BLaER1 (cell line): Measurements from ENCODE around the gene C16orf89.
"Not testable (repeated sequence)": the region's sequence is repeated elsewhere in the genome, so short reads cannot be mapped to it uniquely, and the experiment has no call there.

Experiments
- H3K27ac ChIP-seq: shearing (Covaris generic); formaldehyde crosslinking; 2 replicates; pipeline ENCODE4 v1.8.1; 2022
- H3K27me3 ChIP-seq: shearing (Covaris generic); formaldehyde crosslinking; 2 replicates; pipeline ENCODE4 v1.8.1; 2022
- H3K36me3 ChIP-seq: shearing (Covaris generic); formaldehyde crosslinking; 2 replicates; pipeline ENCODE4 v1.8.1; 2022
- H3K4me1 ChIP-seq: shearing (Covaris generic); formaldehyde crosslinking; 2 replicates; pipeline ENCODE4 v1.8.1; 2022
- H3K4me2 ChIP-seq: shearing (Covaris generic); formaldehyde crosslinking; 2 replicates; pipeline ENCODE4 v1.8.1; 2022
- H3K4me3 ChIP-seq: shearing (Covaris generic); formaldehyde crosslinking; 2 replicates; pipeline ENCODE4 v1.8.1; 2022
- H3K9ac ChIP-seq: shearing (Covaris generic); formaldehyde crosslinking; 2 replicates; pipeline ENCODE4 v1.8.1; 2022
- H3K9me3 ChIP-seq: shearing (Covaris generic); formaldehyde crosslinking; 2 replicates; pipeline ENCODE4 v1.8.1; 2022
- H4K20me1 ChIP-seq: shearing (Covaris generic); formaldehyde crosslinking; 2 replicates; pipeline ENCODE4 v1.8.1; 2022

The C16orf89 gene

GRCh38 chr16:5093081-5093480 is 27.3 kb upstream of the C16orf89 start:
- H3K4me2 ChIP-seq, H3K27ac ChIP-seq, H3K4me3 ChIP-seq, H3K27me3 ChIP-seq, H3K9me3 ChIP-seq, H4K20me1 ChIP-seq, H3K4me1 ChIP-seq, H3K9ac ChIP-seq: not testable (repeated sequence)
- peaks cover 20% of the 10 kb centered on the region; the same call in 1 of the 2 replicates for H3K36me3 ChIP-seq

GRCh38 chr16:5090592-5090991 is 24.8 kb upstream of the C16orf89 start:
- not testable (repeated sequence) for H3K27ac ChIP-seq, H4K20me1 ChIP-seq, H3K9me3 ChIP-seq, H3K9ac ChIP-seq, H3K4me2 ChIP-seq, H3K4me3 ChIP-seq, H3K27me3 ChIP-seq, H3K4me1 ChIP-seq
- H3K36me3 ChIP-seq, result peaks cover 34% of the 10 kb centered on the region

- not testable (repeated sequence) for H3K9me3 ChIP-seq, H4K20me1 ChIP-seq, H3K9ac ChIP-seq, H3K27me3 ChIP-seq, H3K4me2 ChIP-seq, H3K4me1 ChIP-seq, H3K27ac ChIP-seq, H3K4me3 ChIP-seq
- H3K36me3 ChIP-seq, result peaks cover 38% of the 10 kb centered on the region
These were observed 24.3 kb upstream of the C16orf89 start for GRCh38 chr16:5089911-5090555.

- peaks cover 44% of the 10 kb centered on the region for H3K36me3 ChIP-seq
- not testable (repeated sequence) for H3K4me2 ChIP-seq, H4K20me1 ChIP-seq, H3K9ac ChIP-seq, H3K9me3 ChIP-seq, H3K27me3 ChIP-seq, H3K4me1 ChIP-seq, H3K27ac ChIP-seq, H3K4me3 ChIP-seq
These were observed 23.2 kb upstream of the C16orf89 start for GRCh38 chr16:5088936-5089335.

- not testable (repeated sequence) for H4K20me1 ChIP-seq, H3K27me3 ChIP-seq, H3K9ac ChIP-seq, H3K9me3 ChIP-seq, H3K4me3 ChIP-seq, H3K4me1 ChIP-seq, H3K27ac ChIP-seq, H3K4me2 ChIP-seq
- peaks cover 51% of the 10 kb centered on the region for H3K36me3 ChIP-seq
These were observed 22.5 kb upstream of the C16orf89 start for GRCh38 chr16:5088086-5088790.

GRCh38 chr16:5085716-5086115 is 20.0 kb upstream of the C16orf89 start:
- peaks cover 70% of the 10 kb centered on the region for H3K36me3 ChIP-seq
- H3K27me3 ChIP-seq, H4K20me1 ChIP-seq, H3K9me3 ChIP-seq, H3K9ac ChIP-seq, H3K4me3 ChIP-seq, H3K4me2 ChIP-seq, H3K4me1 ChIP-seq, H3K27ac ChIP-seq: not testable (repeated sequence)

GRCh38 chr16:5084802-5085201 is 19.0 kb upstream of the C16orf89 start:
- H3K27me3 ChIP-seq, H3K9me3 ChIP-seq, H3K27ac ChIP-seq, H3K4me1 ChIP-seq, H3K4me2 ChIP-seq, H4K20me1 ChIP-seq, H3K4me3 ChIP-seq, H3K9ac ChIP-seq: not testable (repeated sequence)
- H3K36me3 ChIP-seq, result peaks cover 66% of the 10 kb centered on the region

- H3K4me2 ChIP-seq, H4K20me1 ChIP-seq, H3K27ac ChIP-seq, H3K4me3 ChIP-seq, H3K9ac ChIP-seq, H3K9me3 ChIP-seq, H3K4me1 ChIP-seq, H3K27me3 ChIP-seq: not testable (repeated sequence)
- peaks cover 65% of the 10 kb centered on the region for H3K36me3 ChIP-seq
These were observed 18.5 kb upstream of the C16orf89 start for GRCh38 chr16:5084099-5084731.

GRCh38 chr16:5083646-5084045 is 17.9 kb upstream of the C16orf89 start:
- not testable (repeated sequence) for H3K4me2 ChIP-seq, H3K9ac ChIP-seq, H3K4me3 ChIP-seq, H3K4me1 ChIP-seq, H4K20me1 ChIP-seq, H3K9me3 ChIP-seq, H3K27ac ChIP-seq, H3K27me3 ChIP-seq
- peaks cover 70% of the 10 kb centered on the region for H3K36me3 ChIP-seq

- not testable (repeated sequence) for H3K4me1 ChIP-seq, H3K9ac ChIP-seq, H3K27me3 ChIP-seq, H3K27ac ChIP-seq, H3K4me3 ChIP-seq, H3K4me2 ChIP-seq, H3K9me3 ChIP-seq, H4K20me1 ChIP-seq
- peaks cover 76% of the 10 kb centered on the region for H3K36me3 ChIP-seq
These were observed 15.2 kb upstream of the C16orf89 start for GRCh38 chr16:5080996-5081395.

GRCh38 chr16:5080461-5080860 is 14.7 kb upstream of the C16orf89 start:
- H3K27me3 ChIP-seq, H4K20me1 ChIP-seq, H3K4me1 ChIP-seq, H3K4me3 ChIP-seq, H3K4me2 ChIP-seq, H3K9me3 ChIP-seq, H3K27ac ChIP-seq, H3K9ac ChIP-seq: not testable (repeated sequence)
- peaks cover 77% of the 10 kb centered on the region for H3K36me3 ChIP-seq
